GM12878 (cell line): Measurements from ENCODE around the gene SPATC1L. TPM values are rescaled to one million over a fixed set of nuclear protein-coding genes. Genes with fewer than 3 reads are reported as not detected.

Experiments used
- ATAC-seq: fragments of 200-7000 bp; cut with Tn5 transposase; 3 replicates; pipeline ENCODE4 v1.9.1; 2020; ENCODE audit warnings: mild to moderate bottlenecking, moderate library complexity
- BruUV-seq: library from RNA; stranded (reverse); fragments of 400-500 nt; replicated peaks from 2 replicates; lab custom pipeline; 2021; lab: Mats Ljungman, UMichigan
- CTCF ChIA-PET: fragments of 300-600 bp; sonication (Branson Sonifier 250); formaldehyde crosslinking; extraction: SDS; loops from one replicate; lab custom pipeline; 2021; ENCODE audit warnings: inconsistent platforms; lab: Yijun Ruan, JAX
- POLR2A ChIA-PET: fragments of 350-600 bp; formaldehyde crosslinking; extraction: SDS; loops from one replicate; lab custom pipeline; 2021; ENCODE audit warnings: inconsistent platforms; lab: Charles Lee
- RAD21 ChIA-PET: fragments of 300-600 bp; sonication (Branson Sonifier 250); formaldehyde crosslinking; loops from one replicate; lab custom pipeline; 2023; ENCODE audit warnings: antibody characterized with exemption; ENCODE audit not compliant: unreplicated experiment; lab: Charles Lee
- SMC1A ChIA-PET: fragments of 300-600 bp; sonication (Branson Sonifier 250); formaldehyde crosslinking; loops from one replicate; lab custom pipeline; 2023; ENCODE audit not compliant: unreplicated experiment, uncharacterized antibody; lab: Charles Lee
- DNase-seq: peaks from one replicate; pipeline ENCODE4 v3.0.0-alpha.2; 2011; ENCODE audit warnings: low read depth, low spot score
- FAIRE-seq: peaks from 3 replicates; lab custom pipeline; 2011; peaks lifted over from hg19 to GRCh38; lab: Jason Lieb, UNC
- H2AFZ ChIP-seq: 2 replicates; pipeline ENCODE4 v1.6.0; 2011; ENCODE audit warnings: low read depth, low read length, control low read depth; ENCODE audit not compliant: control insufficient read depth
- H3K27ac ChIP-seq: 2 replicates; pipeline ENCODE4 v1.5.1; 2011; ENCODE audit warnings: control low read depth; ENCODE audit not compliant: control insufficient read depth, insufficient read depth
- H3K27me3 ChIP-seq, 2 experiments: replicated peaks in 1 of 2; 2 replicates each; pipeline versions ENCODE4 v1.6.0 to v1.6.1; 2011; ENCODE audit warnings: low read length in 1 of 2; ENCODE audit not compliant: control insufficient read depth in 2 of 2, insufficient read depth in 2 of 2
- H3K36me3 ChIP-seq, 2 experiments: 2 replicates each; pipeline ENCODE4 v1.5.1; 2011; ENCODE audit warnings: low read length in 1 of 2; ENCODE audit not compliant: control insufficient read depth in 2 of 2, insufficient read depth in 2 of 2
- H3K4me1 ChIP-seq: 2 replicates; pipeline ENCODE4 v1.6.1; 2011; ENCODE audit warnings: mild to moderate bottlenecking, low read length, moderate library complexity, mixed read lengths; ENCODE audit not compliant: control insufficient read depth, insufficient read depth
- H3K4me2 ChIP-seq: 2 replicates; pipeline ENCODE4 v1.6.0; 2011; ENCODE audit warnings: control low read depth; ENCODE audit not compliant: control insufficient read depth, insufficient read depth
- H3K4me3 ChIP-seq: fragments of 200-600 bp; sonication (generic); 2 replicates; pipeline ENCODE4 v1.5.1; 2016
- H3K79me2 ChIP-seq: 2 replicates; pipeline ENCODE4 v1.6.0; 2011; ENCODE audit warnings: low read length; ENCODE audit not compliant: control insufficient read depth, insufficient read depth
- H3K9ac ChIP-seq: 2 replicates; pipeline ENCODE4 v1.8.0; 2011; ENCODE audit warnings: low read length, control low read depth, mixed read lengths; ENCODE audit not compliant: control insufficient read depth, insufficient read depth
- H3K9me3 ChIP-seq: replicated peaks from 3 replicates; pipeline ENCODE4 v1.5.1; 2011; ENCODE audit warnings: mild to moderate bottlenecking, low read length; ENCODE audit not compliant: control insufficient read depth, insufficient read depth
- H4K20me1 ChIP-seq: 2 replicates; pipeline ENCODE4 v1.6.0; 2011; ENCODE audit not compliant: control insufficient read depth, insufficient read depth
- ASH2L ChIP-seq: fragments of 300-600, 200-600 bp; sonication (generic); IDR thresholded peaks from 2 replicates; pipeline ENCODE4 v1.6.1; 2017; ENCODE audit warnings: low read depth, mild to moderate bottlenecking, borderline replicate concordance
- CHD1 ChIP-seq: IDR thresholded peaks from 2 replicates; pipeline ENCODE4 v1.6.1; 2012; ENCODE audit warnings: low read depth, low read length, improper control_type of control experiment
- E2F8 ChIP-seq: fragments of 450-650 bp; IDR thresholded peaks from 2 replicates; pipeline ENCODE4 v1.6.1; 2018; ENCODE audit warnings: mild to moderate bottlenecking, low read depth, moderate library complexity; ENCODE audit not compliant: partially characterized antibody
- EP300 ChIP-seq, 2 experiments: fragments of 150-350 bp in 1 of 2; IDR thresholded peaks; 2 replicates each; pipeline ENCODE4 v1.6.1; 2011 to 2012; ENCODE audit warnings: low read depth in 2 of 2, low read length in 2 of 2, borderline replicate concordance in 1 of 2, improper control_type of control experiment in 1 of 2, inconsistent platforms in 1 of 2; ENCODE audit not compliant: control insufficient read depth in 1 of 2
- NFYA ChIP-seq: IDR thresholded peaks from 2 replicates; pipeline ENCODE4 v1.6.1; 2011; ENCODE audit warnings: low read depth, mild to moderate bottlenecking, low read length, improper control_type of control experiment, borderline replicate concordance
- NFYB ChIP-seq: IDR thresholded peaks from 2 replicates; pipeline ENCODE4 v1.6.1; 2011; ENCODE audit warnings: low read depth, mild to moderate bottlenecking, low read length, improper control_type of control experiment, moderate library complexity; ENCODE audit not compliant: insufficient read depth
- NR2C2 ChIP-seq: IDR thresholded peaks from 2 replicates; pipeline ENCODE4 v1.6.1; 2011; ENCODE audit warnings: borderline replicate concordance, low read depth; ENCODE audit not compliant: control insufficient read depth, insufficient read length
- POLR2AphosphoS2 ChIP-seq: IDR thresholded peaks from 2 replicates; pipeline ENCODE4 v1.6.1; 2011; ENCODE audit warnings: low read depth, mild to moderate bottlenecking, low read length, improper control_type of control experiment, moderate library complexity
- RUNX3 ChIP-seq: IDR thresholded peaks from 2 replicates; pipeline ENCODE4 v1.6.1; 2012; ENCODE audit warnings: low read length, inconsistent platforms
- TAF1 ChIP-seq: IDR thresholded peaks from 2 replicates; pipeline ENCODE4 v1.6.1; 2011; ENCODE audit warnings: mild to moderate bottlenecking, low read depth, low read length, borderline replicate concordance
- TBL1XR1 ChIP-seq: IDR thresholded peaks from 2 replicates; pipeline ENCODE4 v1.6.1; 2012; ENCODE audit warnings: low read depth, low read length, improper control_type of control experiment
- WGBS: methylation state at CpG from one replicate; pipeline ENCODE4 v1.1.6; 2016; ENCODE audit warnings: low lambda C conversion rate; ENCODE audit not compliant: insufficient replicate concordance, insufficient coverage; ENCODE audit errors: missing lambda C conversion rate; 5-methylcytosine and 5-hydroxymethylcytosine counted together
- in situ Hi-C: fragments of 300-500 bp; cut with MboI; formaldehyde crosslinking; loops from 9 replicates; pipeline ENCODE4 v1.14.3; 2018; ENCODE audit warnings: mixed read lengths
- intact Hi-C: fragments of 100-400 bp; cut with micrococcal nuclease; formaldehyde crosslinking; loops from one replicate; pipeline ENCODE4 v1.14.2; 2022; ENCODE audit not compliant: unreplicated experiment
- polyA plus RNA-seq, 11 experiments: library from polyadenylated mRNA; depleted of rRNA in 4 of 11; unstranded in 6 of 11; stranded (reverse) in 5 of 11; fragments of >200 nt; fragmentation: Nextera tagmentation in 4 of 11; fragmentation: Illumina TruSeq in 1 of 11; extraction: Ambion mirVana in 4 of 11; extraction: Trizol in 1 of 11; gene quantifications; 1 replicate in 1 of 11; 2 replicates in 10 of 11; pipeline versions ENCODE4 v1.2.1 to v1.2.3, GENCODE V29; 2011 to 2016; ENCODE audit warnings: inconsistent platforms in 2 of 11, missing spikeins in 2 of 11, low read depth in 1 of 11
- total RNA-seq, 4 experiments: library from RNA; depleted of rRNA in 3 of 4; stranded (reverse); fragments of >200 nt in 3 of 4; fragmentation: Illumina TruSeq in 1 of 4; extraction: Trizol in 1 of 4; gene quantifications; 2 replicates each; pipeline versions ENCODE4 v1.2.1 to v1.2.3, GENCODE V29; 2013 to 2021

The SPATC1L gene
- total and polyA plus RNA-seq, 10 of the 15 experiments (the other 5 are each of a cell fraction or from before 2014, with no cell fraction given), result 1.4 to 16.0 (median 7.0) TPM; not detected in 2

GRCh38 chr21:46150491-46151121 lies 33.7 kb downstream of the SPATC1L start:
- DNase-seq (no peak), FAIRE-seq (no peak), ATAC-seq (no peak)
- H3K4me2 ChIP-seq, result no peak overlapping the region
- H3K9ac ChIP-seq, result no peak overlapping the region
- ChIA-PET RAD21 (no interaction called here), SMC1A (no interaction called here), CTCF (no interaction called here), POLR2A (no interaction called here)
- no peaks in the 10 kb centered on the region for H3K4me1 ChIP-seq
- no peaks in the 10 kb centered on the region for H3K36me3 ChIP-seq
- TF ChIP-seq RUNX3, result no peak
- TF ChIP-seq NFYA, result no peak
- no peak for TF ChIP-seq EP300 (IDR thresholded peaks at IDR 0.05; ENCODE audit: borderline replicate concordance in 1 of 2, control insufficient read depth in 1 of 2, low read depth in 2 of 2, low read length in 2 of 2)
- TF ChIP-seq TBL1XR1, result no peak
- no peak for TF ChIP-seq NR2C2
- TF ChIP-seq ASH2L, result no peak
- TF ChIP-seq POLR2AphosphoS2, result no peak
- no peak for TF ChIP-seq E2F8
- no peak for TF ChIP-seq NFYB
- TF ChIP-seq TAF1, result no peak
- no peak for TF ChIP-seq CHD1
- H3K27ac ChIP-seq, result no peak overlapping the region
- H3K4me3 ChIP-seq, result no peak overlapping the region
- H4K20me1 ChIP-seq, result no peaks in the 10 kb centered on the region
- in situ Hi-C loops (no loop called here), intact Hi-C loops (no loop called here)
- H3K79me2 ChIP-seq, result no peaks in the 10 kb centered on the region
- no TSS peak for BruUV-seq
- no peak overlapping the region for H2AFZ ChIP-seq
- no peaks in the 10 kb centered on the region for H3K27me3 ChIP-seq
- WGBS, result 55% methylated on average over 19 of the region's 24 CpGs
- no peaks in the 10 kb centered on the region for H3K9me3 ChIP-seq
